Right atrium auricular region (tissue), 2 donors: Measurements from ENCODE around the gene CDCP1. TPM values are rescaled to one million over a fixed set of nuclear protein-coding genes. Genes with fewer than 3 reads are reported as not detected.
"Not testable (repeated sequence)": the region's sequence is repeated elsewhere in the genome, so short reads cannot be mapped to it uniquely, and the experiment has no call there.

Source experiments
- DNase-seq: peaks from one replicate; pipeline ENCODE4 v3.0.0-alpha.2; 2019; ENCODE audit warnings: low spot score
- H3K27ac ChIP-seq, 2 donors: fragments of 200-600 bp; sonication (generic); 1 replicate in 1 of 2; 2 replicates in 1 of 2; pipeline ENCODE4 v1.5.1; 2016 to 2019
- H3K27me3 ChIP-seq, 2 donors: fragments of 200-600 bp; sonication (generic); one replicate each; pipeline versions ENCODE4 v1.5.1 to v1.6.0; 2017 to 2019
- H3K36me3 ChIP-seq: fragments of 200-600 bp; sonication (generic); one replicate; pipeline ENCODE4 v1.5.1; 2016
- H3K4me1 ChIP-seq, 2 donors: fragments of 200-600 bp; sonication (generic); one replicate each; pipeline versions ENCODE4 v1.5.1 to v1.6.0; 2017 to 2019
- H3K4me3 ChIP-seq, 2 donors: fragments of 200-600 bp; sonication (generic); 1 replicate in 1 of 2; 2 replicates in 1 of 2; pipeline ENCODE4 v1.5.1; 2017 to 2019; ENCODE audit warnings: mild to moderate bottlenecking in 1 of 2, moderate library complexity in 1 of 2
- H3K9me3 ChIP-seq, 2 donors: fragments of 200-600 bp; sonication (generic); one replicate each; pipeline ENCODE4 v1.5.1; 2019
- CTCF ChIP-seq, 2 donors: fragments of 200-600 bp; sonication (generic); IDR thresholded peaks; one replicate each; pipeline ENCODE4 v1.5.1; 2019; ENCODE audit warnings: antibody characterized with exemption in 2 of 2
- total RNA-seq, 2 donors: library from RNA; depleted of rRNA; stranded (reverse); fragments of >200 nt; gene quantifications; one replicate each; pipeline ENCODE4 v1.1.0, GENCODE V29; 2016

CDCP1 gene
- total RNA-seq, 2 donors from 2014 or later, result 0.48 to 2.8 TPM

- no peaks in the 10 kb centered on the region for H3K27me3 ChIP-seq
- peak overlapping the region; percentile 32 to 73 for H3K27ac ChIP-seq
- H3K9me3 ChIP-seq, result no peaks in the 10 kb centered on the region
- peaks cover 0 to 18% of the 10 kb centered on the region in 2 donors for H3K4me1 ChIP-seq
- DNase-seq, result no peak
- no peak overlapping the region for H3K4me3 ChIP-seq
- no peaks in the 10 kb centered on the region for H3K36me3 ChIP-seq
- no peak for TF ChIP-seq CTCF (IDR thresholded peaks at IDR 0.05)
Observed at GRCh38 chr3:45056608-45057301, 89.4 kb downstream of the CDCP1 start.

- Histone ChIP-seq H3K27ac (peak overlapping the region in 1 of 2 donors; percentile 22), H3K36me3 (no peaks in the 10 kb centered on the region), H3K4me1 (peaks cover 0 to 18% of the 10 kb centered on the region in 2 donors), H3K4me3 (no peak overlapping the region), H3K9me3 (no peaks in the 10 kb centered on the region), H3K27me3 (no peaks in the 10 kb centered on the region)
- DNase-seq, result no peak
- TF ChIP-seq CTCF (IDR thresholded peaks at IDR 0.05), result no peak
Observed at GRCh38 chr3:45055411-45056143, 90.6 kb downstream of the CDCP1 start.

- DNase-seq, result no peak
- no peak for TF ChIP-seq CTCF (IDR thresholded peaks at IDR 0.05)
- no peak overlapping the region for H3K4me3 ChIP-seq
- no peaks in the 10 kb centered on the region for H3K9me3 ChIP-seq
- no peaks in the 10 kb centered on the region for H3K27me3 ChIP-seq
- no peaks in the 10 kb centered on the region for H3K36me3 ChIP-seq
- no peak overlapping the region for H3K27ac ChIP-seq
- peaks cover 0 to 18% of the 10 kb centered on the region in 2 donors for H3K4me1 ChIP-seq
Observed at GRCh38 chr3:45055032-45055410, 91.2 kb downstream of the CDCP1 start.

GRCh38 chr3:45054196-45054857 is 91.9 kb downstream of the CDCP1 start:
- Histone ChIP-seq H3K27me3 (no peaks in the 10 kb centered on the region), H3K4me3 (no peak overlapping the region), H3K9me3 (no peaks in the 10 kb centered on the region), H3K27ac (no peak overlapping the region), H3K4me1 (peaks cover 0 to 18% of the 10 kb centered on the region in 2 donors), H3K36me3 (no peaks in the 10 kb centered on the region)
- TF ChIP-seq CTCF (IDR thresholded peaks at IDR 0.05), result no peak
- no peak for DNase-seq

- not testable (repeated sequence) for DNase-seq, H3K4me3 ChIP-seq, H3K27me3 ChIP-seq, H3K9me3 ChIP-seq, H3K27ac ChIP-seq, H3K36me3 ChIP-seq
- peaks cover 0 to 18% of the 10 kb centered on the region in 2 donors for H3K4me1 ChIP-seq
Observed at GRCh38 chr3:45053805-45054195, 92.4 kb downstream of the CDCP1 start.

- no peak for DNase-seq
- no peak for TF ChIP-seq CTCF (IDR thresholded peaks at IDR 0.05)
- no peaks in the 10 kb centered on the region for H3K27me3 ChIP-seq
- no peaks in the 10 kb centered on the region for H3K9me3 ChIP-seq
- H3K4me3 ChIP-seq, result no peak overlapping the region
- no peak overlapping the region for H3K27ac ChIP-seq
- no peaks in the 10 kb centered on the region for H3K36me3 ChIP-seq
- peaks cover 0 to 8% of the 10 kb centered on the region in 2 donors for H3K4me1 ChIP-seq
Observed at GRCh38 chr3:45051685-45052084, 94.5 kb downstream of the CDCP1 start.
